Activated gamma-delta T cell treated with anti-CD3 and anti-CD28 coated beads, Interleukin-2, amount 50 U/mL, for 16 hours (primary cell): ENCODE results near the gene PSMD3.
"Not testable (repeated sequence)": the region's sequence is repeated elsewhere in the genome, so short reads cannot be mapped to it uniquely, and the experiment has no call there.

ENCODE experiments used
- DNase-seq: peaks from one replicate; pipeline ENCODE4 v3.0.0-alpha.2; 2020; ENCODE audit warnings: low read depth

PSMD3 gene

DNA sequence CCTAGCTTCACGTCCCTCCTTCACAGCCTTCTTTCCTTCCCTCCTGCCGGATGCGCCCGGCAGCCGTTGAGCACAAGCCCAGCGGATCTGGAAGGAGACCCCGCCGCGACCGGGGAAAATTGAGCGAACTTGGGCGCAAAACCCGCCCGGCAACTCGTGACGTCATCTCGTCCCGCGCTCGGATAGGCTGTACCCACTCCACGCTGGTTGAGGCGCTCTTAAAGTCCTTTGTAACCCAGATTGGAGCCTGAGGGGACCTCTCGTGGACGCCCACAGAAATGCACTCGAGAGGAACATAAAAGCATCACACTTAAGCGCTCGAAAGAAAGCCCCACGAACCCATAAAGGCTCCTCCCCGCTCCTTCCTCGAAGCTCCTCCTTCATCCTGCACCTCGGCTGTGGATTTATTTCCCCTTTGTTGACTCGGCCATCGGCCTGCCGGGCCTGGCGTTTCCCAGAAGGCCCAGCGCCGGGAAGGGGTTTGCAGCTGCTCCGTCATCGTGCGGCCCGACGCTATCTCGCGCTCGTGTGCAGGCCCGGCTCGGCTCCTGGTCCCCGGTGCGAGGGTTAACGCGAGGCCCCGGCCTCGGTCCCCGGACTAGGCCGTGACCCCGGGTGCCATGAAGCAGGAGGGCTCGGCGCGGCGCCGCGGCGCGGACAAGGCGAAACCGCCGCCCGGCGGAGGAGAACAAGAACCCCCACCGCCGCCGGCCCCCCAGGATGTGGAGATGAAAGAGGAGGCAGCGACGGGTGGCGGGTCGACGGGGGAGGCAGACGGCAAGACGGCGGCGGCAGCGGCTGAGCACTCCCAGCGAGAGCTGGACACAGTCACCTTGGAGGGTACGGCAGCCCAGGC is at the start of gene PSMD3:
PSMD3 (plus strand) TSS at position 457 of the 856 bp plus-strand sequence; CDS start at position 621, 164 bp downstream.
- DNase-seq: peak; percentile 96

DNA sequence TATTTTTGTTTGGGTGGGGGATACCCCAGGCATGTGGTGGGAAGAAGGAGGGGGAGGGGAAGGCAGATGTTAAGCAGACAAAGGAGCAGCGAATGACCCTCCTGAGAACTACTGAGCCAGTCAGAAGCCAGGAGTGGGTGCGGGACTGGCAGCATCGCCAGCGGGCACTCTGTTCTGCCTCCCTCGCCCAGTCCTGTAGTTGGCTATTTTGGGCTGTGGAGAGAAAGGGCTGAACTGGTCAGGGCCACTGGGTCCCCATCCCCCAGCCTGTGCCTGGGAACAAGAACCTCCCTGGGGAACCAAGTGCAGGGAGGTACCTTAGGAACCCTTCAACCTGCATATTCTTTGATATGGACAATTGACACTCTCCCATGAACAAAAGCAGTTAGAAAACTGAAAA is 46.7 kb upstream of the PSMD3 start:
- DNase-seq: no peak

DNA sequence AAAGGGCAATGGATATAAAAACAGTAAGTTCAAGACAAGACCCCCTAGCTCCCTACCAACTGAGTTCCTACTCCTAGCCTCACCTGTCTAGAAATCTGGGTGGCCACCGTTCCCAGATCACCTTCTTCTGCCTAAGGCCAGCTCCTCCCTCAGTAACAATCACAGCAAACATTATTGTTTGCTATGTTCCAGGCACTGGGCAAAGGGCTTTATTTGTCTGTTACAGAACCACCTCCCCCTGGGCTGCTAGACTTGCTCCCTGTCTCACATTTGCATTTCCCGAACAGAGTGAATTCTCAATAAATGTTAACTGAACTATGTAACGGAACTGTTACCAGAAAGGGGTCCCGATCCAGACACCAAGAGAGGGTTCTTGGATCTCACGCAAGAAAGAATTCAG is 46.3 kb upstream of the PSMD3 start:
- no peak for DNase-seq

DNA sequence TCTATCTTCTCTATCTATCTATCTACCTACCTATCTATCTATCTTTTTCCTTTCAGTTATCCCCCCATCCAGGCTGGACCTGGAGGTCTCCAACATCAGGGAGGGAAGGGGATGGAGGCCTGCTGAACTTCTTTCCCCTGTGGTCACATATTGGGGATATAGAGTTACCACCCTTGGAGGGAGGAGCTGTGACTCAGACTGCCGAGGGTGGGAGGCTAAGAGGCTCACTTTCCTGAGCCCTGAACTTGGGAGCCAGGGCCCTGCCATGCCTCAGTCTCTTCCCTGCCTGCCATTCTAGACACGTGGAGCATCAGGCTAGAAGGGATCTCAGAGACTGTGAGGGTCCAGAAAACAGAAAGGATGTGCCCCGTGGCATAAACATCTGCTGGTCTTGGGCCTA is 44.7 kb upstream of the PSMD3 start:
- no peak for DNase-seq

DNA sequence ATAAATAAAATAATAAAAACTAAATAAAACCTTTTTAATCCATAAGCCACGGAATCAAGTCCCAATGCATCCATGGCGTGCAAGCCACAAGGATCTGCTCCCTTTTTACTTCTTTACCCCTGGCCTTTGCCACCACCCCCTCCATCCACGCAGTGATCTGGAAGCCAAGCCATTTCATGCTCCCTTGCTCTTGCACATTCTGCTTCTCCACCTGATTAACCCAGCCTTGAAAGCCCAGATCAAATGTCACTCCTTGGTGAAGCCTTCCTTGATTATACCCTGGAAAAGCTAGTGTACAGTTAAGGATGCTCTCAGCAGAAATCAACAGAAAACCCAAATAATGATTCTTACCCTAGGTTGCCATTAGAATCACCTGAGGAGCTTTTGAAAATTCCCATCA is 43.2 kb upstream of the PSMD3 start:
- no peak for DNase-seq

DNA sequence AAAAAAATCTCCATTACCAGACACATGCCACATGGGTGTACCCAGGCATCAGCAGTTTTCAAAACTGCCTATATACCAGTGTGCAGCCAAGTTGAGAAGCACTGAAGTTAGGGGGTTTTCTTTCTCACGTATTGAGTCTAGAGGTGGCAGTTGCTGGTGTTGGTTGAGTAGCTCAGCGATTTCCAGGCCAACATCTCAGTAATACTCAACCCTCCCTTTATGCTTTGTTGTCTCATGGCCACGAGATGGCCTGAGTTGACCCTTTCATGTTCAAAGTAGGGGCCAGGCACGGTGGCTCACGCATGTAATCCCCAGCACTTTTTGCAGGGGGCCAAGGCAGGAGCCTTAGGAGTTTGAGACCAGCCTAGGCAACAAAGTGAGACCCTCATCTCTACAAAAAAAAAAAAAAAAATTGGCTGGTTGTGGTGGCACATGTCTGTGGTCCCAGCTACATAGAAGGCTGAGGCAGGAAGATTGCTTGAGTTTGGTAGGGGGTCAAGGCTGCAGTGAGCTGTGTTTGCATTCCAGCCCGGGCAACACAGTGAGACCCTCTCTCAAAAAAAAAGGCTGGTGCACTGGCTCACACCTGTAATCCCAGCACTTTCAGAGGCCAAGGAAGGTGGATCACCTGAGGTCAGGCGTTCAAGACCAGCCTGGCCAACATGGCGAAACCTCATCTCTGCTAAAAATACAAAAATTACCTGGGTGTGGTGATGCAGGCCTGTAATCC is 42.3 kb upstream of the PSMD3 start:
- no peak for DNase-seq

DNA sequence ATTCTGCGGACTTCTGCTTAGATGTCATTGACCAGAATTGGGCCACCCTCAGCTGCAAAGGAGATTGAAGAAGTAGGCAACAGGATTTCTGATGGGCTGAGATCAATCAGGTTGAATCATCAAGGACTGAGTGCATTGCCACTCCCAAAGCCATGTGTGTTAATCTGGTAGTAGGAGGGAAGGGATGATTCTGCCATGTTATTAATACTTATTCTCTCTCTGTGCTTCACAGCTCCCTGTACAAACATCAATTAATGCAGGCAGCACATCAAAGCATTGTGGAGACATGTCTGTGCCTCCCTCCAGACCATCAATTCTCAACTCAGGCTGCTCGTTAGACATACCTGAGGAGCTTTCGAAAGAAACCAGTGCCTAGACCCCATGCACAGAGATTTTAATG is 41.5 kb upstream of the PSMD3 start:
- no peak for DNase-seq

DNA sequence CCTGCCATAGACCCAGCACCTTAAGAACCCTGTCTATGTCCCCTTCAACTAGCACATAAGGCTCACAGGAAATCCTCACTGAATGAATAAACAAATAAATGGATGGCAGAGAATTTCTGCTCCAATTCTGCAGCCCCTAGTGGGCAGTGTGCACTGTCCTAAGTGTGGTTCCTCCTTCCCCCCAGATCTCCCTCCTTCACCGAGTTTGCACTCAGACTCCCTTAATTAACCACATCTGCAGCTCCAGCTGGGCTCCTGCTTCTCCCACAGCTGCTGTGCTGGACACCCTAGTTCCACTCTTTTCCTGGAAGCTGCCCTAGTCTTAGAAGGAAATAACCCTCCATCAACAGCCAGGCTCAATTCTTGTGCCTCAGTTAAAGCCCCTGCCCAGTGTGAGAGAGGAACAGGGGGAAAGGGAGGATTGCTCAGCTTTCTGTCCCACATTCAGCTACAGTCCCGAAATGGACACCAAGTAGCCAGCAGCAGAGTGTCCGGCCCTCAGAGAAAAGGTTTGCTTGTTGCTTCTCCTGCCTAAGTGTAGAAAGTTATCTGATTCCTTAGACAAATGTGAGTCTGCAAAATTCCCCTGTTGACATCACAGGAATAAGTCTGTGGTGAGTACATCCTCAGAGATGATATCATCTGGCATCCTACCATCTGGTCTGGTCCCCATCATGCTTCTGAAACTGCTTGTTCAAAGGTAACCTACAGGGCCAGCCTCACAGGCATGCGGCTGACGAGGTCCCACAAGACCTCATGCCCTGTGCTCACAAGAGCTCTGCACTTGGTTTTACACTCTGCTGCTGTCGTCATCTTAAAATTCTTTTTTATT is 40.8 kb upstream of the PSMD3 start:
- DNase-seq: no peak

DNA sequence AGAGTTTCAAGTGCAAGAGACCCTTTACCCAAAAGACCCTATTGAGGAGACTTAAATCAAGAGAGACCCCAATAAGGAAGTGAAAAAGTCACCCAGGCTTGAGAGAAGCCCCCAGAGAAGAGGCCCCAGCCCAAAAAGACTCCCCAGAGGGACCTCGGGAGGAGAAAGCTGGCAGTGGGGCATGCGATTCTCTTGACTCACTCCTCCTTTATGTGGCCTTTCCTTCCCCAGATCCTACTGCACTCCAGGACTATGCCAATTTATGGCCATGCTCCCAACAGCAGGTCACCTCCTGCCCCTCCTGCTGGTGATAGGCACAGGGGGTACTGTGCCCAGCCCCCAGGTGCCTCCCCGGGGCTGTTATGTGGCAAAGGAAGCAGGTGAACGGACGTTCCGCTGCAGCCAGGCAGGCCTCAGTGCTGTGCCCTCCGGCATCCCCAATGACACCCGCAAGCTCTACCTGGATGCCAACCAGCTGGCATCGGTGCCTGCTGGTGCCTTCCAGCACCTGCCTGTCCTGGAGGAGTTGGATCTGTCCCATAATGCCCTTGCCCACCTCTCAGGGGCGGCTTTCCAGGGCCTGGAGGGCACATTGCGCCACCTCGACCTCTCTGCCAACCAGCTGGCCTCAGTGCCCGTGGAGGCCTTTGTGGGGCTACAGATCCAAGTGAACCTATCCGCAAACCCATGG is 36.8 kb upstream of the PSMD3 start:
- no peak for DNase-seq

DNA sequence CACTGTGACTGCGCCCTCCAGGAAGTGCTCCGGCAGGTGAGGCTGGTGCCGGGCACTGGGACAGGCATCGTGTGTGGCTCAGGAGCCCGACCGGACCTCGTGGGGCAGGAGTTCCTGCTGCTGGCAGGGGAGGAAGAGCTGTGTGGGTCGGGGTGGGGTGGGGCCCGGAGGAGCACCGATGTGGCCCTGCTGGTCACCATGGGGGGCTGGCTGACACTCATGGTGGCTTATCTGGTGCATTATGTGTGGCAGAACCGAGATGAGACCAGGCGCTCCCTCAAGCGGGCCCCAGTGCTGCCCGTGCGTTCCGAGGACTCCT is 36.3 kb upstream of the PSMD3 start:
- no peak for DNase-seq

DNA sequence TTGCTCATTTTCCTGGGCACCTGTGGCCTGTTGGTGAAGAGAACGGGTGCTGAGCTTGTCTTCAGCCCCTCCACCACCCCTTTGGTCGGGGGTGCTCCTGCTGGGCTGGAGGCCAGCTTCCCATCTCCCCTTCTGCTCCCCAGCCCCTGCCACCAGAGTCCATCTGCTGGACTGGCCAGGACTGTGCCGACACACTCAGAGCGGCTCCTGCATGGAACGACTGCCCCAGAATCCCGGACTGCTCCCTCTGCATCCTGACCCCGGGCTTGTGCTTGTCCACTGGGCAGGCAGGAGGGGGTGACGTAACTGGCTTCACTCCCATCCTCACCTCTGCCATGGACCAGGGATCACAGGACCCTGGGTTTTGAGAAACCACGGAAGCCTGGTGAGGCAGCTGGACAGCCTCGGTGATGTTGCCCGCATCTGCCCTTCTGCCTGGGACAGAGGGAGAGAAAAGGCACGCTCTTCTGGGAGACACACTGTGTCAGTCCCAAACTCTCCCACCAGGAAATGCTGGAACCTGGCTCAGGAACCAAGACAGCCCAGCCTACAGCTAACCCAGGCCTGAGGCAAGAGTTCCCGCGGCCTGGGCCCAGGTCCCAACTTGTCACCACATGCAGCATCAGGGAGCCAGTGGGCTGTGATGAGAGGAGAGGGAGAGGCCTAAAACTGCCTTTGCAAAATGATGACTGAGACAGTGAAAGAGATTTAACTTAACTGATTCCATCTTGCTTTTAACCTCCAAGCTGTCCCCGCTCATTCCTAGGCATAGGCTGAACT is 33.9 kb upstream of the PSMD3 start:
- no peak for DNase-seq

DNA sequence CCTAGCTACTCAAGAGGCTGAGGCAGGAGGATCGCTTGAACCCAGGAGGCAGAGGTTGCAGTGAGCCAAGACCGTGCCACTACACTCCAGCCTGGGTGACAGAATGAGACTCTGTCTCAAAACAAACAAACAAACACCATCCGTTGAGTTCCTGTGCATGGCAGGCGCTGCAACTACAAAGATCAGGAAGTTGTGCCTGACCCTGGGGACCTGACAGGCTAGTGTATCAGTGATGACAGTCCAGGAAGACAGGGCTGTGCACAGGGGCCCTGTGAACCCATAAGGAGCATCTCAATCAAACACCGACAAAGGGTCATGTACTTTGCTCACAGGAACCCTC is 32.1 kb upstream of the PSMD3 start:
- DNase-seq: not testable (repeated sequence)

DNA sequence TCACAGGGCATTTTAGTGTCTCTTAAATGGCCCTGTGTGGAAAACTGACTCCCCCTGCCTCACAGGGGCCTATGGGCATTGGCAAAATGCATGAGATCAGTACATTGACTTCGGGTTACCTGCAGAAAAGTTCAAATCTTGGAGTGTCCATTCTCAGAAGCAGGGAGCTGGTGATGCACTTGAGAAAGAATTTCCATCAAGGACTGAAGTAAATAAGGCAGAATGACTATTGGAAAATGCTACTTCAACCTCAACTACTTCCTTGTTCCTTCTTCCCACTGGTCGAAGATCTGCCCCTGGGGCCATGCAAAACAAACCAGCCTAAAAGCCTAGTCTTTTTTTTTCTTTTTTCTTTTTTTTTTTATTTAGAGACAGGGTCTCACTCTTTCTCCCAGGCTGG is 31.6 kb upstream of the PSMD3 start:
- no peak for DNase-seq

DNA sequence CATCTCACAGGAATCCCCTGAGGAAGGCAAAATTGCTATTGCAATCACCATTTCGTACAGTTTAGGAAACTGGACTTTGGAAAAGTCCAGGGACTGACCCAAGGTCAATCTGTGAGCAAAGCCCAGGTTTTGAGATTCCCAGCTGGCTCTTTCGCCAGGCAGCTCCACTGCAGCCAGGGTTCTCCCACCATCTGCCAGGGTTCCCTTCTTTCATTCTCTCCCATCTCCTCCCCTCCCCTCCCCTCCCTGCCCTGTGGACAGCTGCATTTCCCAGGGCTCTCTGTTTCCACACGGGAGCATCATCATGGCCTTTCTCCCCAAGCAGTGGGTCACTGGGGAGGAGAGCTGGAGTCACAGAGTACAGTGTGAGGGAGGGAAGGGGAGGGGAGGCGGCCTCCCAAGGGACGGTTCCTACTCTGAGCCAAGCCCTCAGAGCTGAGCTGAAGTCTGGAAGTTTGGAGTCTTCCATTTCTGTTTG is 29.7 kb upstream of the PSMD3 start:
- no peak for DNase-seq

DNA sequence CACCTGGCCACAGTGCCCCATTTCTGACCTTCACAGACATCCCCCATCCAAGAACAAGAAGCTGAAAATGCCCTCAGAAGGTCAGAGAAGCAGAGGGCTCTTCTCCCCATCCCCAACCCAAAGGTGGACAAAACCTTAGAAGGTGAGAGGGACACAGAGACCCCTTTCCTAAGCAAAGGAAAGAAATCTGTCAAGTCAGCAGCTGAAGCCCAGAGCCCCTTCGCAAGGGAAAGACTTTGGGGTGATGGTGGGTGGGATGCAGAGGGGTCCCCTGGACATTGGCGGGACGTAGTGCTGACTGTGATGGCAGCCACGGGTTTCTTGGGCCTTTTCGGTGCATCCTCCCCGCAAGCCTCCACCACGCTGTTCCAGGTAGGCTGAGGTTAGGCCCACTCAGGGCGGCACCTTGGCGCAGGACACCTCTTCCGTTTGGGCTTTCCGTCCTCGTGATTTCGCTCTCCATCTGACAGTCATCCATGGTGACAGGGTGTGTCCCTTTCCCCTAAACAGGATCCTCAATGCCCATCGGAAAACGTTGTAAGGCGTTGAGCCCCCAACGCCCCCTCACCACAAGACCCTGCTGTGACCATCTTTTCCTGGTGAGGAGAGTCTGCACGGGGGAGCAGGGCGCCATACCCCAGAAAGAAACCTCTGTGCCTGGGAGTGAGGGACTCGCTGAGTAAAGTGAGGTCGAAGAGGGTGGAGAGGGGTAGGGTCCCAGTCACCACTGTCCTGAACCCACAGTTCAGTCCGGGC is 28.5 kb upstream of the PSMD3 start:
- no peak for DNase-seq

DNA sequence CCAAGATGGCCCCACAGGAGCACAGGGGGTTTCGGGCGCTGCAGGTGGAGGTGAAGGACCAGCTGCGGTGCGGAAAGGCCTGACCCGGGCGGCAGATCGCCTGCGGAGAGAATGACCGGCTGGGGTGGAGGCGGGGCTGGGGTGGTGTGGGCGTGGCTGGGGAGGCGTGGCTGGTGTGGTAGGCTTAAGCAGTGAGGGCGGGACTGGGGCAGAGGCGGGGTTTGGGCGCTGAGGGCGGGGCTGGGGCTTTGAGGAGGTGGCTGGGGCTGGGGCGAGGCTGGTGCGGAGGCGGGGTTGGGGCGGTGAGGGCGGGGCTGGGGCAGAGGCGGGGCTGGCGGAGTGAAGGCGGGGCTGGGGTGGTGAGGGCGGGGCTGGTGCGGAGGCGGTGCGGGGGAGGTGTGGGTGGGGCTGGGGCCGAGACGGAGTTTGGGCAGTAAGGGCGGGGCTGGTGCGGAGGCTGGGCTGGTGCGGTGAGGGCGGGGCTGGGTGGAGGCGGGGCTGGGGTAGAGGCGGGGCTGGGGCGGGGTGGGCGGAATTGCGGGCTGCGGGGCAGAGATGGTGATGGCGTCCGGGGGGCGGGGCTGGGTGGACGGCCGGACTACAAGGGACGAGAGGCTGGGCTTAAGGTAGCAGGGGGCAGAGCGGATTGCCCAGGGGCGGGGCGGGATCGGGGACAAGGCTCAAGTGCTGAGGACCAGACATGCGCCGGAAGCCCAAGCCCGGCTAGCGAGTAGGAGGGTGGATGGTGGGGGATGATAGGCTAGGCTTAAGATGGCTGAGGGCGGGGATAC is 27.7 kb upstream of the PSMD3 start:
- DNase-seq: peak; percentile 86

DNA sequence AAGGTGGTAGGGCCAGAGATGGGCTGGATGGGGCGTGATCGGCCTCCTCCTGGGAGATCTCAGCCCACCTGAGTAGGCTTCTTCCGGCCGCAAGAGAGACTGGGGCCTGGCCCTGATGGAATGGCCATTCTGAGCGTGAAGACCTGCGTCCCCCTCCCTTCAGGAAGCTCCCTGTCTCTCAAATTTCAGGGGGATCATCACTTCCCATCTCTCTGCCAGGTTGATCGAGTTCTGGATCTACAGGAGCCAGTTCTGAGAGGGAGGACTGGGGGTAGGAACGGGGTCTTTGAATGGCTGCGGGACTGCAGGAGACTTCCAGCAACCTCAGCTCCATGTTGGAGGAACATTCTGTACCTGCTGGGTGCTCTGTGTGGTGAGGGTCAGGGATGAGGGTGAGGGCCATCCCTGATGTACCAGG is 27.1 kb upstream of the PSMD3 start:
- DNase-seq: no peak

DNA sequence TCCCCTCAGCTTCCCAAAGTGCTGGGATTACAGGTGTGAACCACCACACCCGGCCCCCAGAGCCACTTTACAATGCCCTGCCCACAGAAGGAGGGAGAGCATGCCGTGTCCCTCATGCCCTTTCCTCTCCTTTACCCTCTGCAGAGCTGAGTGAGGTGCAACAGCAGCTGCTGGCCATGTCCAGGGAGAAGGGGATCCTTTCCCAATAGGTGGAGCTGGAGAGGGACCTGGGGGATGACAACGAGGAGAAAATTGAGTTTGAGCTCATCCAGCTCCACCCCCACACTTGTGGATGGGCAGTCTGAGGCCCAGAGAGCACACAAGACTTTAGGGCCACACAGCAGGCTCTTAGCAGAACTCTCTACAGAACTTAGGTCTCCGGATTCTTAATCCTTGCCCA is 25.7 kb upstream of the PSMD3 start:
- no peak for DNase-seq

DNA sequence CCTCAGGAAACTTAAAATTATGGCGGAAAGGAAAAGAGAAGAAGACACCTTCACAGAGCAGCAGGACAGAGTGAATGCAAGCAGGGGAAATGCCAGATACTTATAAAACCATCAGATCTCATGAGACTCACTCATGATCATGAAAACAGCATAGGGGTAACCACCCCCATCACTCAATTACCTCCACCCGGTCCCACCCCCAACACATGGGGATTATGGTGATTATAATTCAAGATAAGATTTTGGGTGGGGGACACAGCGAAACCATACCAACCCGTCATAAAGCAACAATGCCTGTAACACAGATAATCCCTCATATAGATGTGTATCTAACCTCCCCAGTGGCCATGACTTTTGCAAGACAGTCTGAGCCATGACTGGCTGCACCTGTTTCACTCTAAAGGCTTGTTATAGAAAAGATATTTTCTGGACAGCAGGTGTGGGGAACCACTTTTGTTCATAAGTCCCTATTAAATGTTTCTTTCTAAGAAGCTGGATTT is 24.8 kb upstream of the PSMD3 start:
- DNase-seq: no peak
